Panc1 (cell line): ENCODE results near the gene APOA5.

Experiments used
- POLR2AphosphoS5 ChIP-seq: IDR thresholded peaks from 2 replicates; pipeline ENCODE4 v1.6.1; 2012; ENCODE audit warnings: mild to moderate bottlenecking, low read depth, low read length, moderate library complexity
- SIN3A ChIP-seq: IDR thresholded peaks from 2 replicates; pipeline ENCODE4 v1.6.1; 2012; ENCODE audit warnings: low read depth, mild to moderate bottlenecking, low read length, moderate library complexity, borderline replicate concordance; ENCODE audit not compliant: insufficient read depth
- TF ChIP-seq, protein P1 (sequence below): fragments of 450-650 bp; IDR thresholded peaks from 2 replicates; pipeline ENCODE4 v1.5.1; 2017; ENCODE audit warnings: mild to moderate bottlenecking

GRCh38 chr11:116771935-116772334, 19.7 kb downstream of the APOA5 start:
- TF ChIP-seq, protein P1, sequence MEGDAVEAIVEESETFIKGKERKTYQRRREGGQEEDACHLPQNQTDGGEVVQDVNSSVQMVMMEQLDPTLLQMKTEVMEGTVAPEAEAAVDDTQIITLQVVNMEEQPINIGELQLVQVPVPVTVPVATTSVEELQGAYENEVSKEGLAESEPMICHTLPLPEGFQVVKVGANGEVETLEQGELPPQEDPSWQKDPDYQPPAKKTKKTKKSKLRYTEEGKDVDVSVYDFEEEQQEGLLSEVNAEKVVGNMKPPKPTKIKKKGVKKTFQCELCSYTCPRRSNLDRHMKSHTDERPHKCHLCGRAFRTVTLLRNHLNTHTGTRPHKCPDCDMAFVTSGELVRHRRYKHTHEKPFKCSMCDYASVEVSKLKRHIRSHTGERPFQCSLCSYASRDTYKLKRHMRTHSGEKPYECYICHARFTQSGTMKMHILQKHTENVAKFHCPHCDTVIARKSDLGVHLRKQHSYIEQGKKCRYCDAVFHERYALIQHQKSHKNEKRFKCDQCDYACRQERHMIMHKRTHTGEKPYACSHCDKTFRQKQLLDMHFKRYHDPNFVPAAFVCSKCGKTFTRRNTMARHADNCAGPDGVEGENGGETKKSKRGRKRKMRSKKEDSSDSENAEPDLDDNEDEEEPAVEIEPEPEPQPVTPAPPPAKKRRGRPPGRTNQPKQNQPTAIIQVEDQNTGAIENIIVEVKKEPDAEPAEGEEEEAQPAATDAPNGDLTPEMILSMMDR: no peak
- no peak for TF ChIP-seq POLR2AphosphoS5
- TF ChIP-seq SIN3A: no peak
